G401.6 (cell line): Measurements from ENCODE around the gene PEX11G.

ENCODE experiments used
- FAIRE-seq: peaks from 2 replicates; lab custom pipeline; 2012; peaks lifted over from hg19 to GRCh38; lab: Jason Lieb, UNC

PEX11G gene

DNA sequence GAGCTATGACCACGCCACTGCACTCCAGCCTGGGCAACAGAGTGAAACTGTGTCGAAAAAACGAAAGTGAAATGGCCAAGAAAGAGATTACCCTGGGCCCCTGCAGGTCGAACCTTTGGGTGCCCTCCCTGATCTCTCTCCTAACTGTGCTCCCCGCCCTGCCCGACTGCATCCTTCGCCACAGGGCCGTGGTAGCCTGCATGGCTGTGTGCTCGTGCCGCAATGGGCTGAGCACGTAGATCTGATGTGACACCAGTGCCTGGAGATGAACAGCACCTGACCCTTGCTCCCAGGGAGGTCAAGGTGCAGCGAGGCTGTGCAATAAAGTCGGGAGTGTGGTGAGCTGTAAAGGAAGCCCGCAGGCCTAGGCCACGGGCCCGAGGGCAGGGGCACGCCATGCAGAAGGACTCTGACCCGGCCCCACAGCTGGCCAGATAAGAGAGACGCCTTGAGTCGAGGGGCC lies 60.2 kb downstream of the PEX11G start:
- FAIRE-seq = no peak

DNA sequence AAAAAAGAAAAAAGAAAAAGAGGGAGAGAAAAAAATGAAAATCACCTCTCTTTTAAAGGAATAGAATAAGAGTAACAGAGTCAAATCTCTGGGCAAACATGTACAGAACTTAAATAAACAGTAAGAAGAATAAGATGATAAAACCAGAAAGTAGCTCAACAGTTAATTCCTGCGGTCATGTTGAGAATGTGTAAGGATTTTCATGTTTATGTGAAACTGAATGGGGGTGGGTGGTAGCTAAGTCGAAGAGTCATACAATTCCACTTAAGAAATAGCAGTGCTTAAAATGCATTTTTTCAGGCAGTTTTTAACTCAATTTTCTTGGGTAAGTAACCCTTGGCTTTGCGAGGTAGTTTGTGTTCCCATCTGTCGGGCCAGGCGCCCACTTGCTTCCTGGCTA lies 60.9 kb downstream of the PEX11G start:
- FAIRE-seq = no peak

DNA sequence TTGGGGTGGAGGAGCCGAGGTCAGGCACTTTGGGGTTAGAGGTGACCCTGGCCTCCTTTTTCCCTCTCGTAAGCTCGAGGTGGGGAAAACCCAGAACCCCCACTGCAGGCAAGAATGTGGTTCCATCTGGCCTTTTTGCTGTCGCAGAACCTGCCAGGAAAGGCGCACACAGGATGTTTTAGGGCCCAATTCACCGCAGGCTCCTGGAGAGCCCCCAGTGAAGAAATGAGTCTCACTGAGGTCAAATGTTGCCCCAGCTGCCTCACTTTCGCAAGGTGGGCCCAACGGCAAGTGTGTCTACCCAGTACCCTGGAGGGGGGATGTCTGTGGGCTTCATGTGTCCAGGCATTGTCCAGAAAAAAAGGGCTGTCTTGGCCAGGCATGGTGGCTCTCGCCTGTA lies 61.8 kb downstream of the PEX11G start:
- FAIRE-seq = no peak
